Right lobe of liver (tissue), 6 donors: ENCODE results near the gene SPTB. TPM values are rescaled to one million over a fixed set of nuclear protein-coding genes. Genes with fewer than 3 reads are reported as not detected.

Experiments used
- ATAC-seq, 4 donors: fragments of 200-7000 bp; cut with Tn5 transposase; one replicate each; pipeline ENCODE4 v1.9.1; 2020; ENCODE audit warnings: mild to moderate bottlenecking in 4 of 4, moderate library complexity in 4 of 4
- DNase-seq, 3 donors: peaks; one replicate each; pipeline ENCODE4 v3.0.0-alpha.2; 2020
- H3K27ac ChIP-seq, 3 donors: fragments of 200-600 bp; one replicate each; pipeline ENCODE4 v1.8.0; 2022
- H3K27me3 ChIP-seq, 2 donors: fragments of 200-600 bp; one replicate each; pipeline ENCODE4 v1.8.0; 2022
- H3K36me3 ChIP-seq, 4 donors: fragments of 200-600 bp; sonication (generic) in 1 of 4; one replicate each; pipeline versions ENCODE4 v1.5.1 to v1.8.0; 2017 to 2022; ENCODE audit warnings: control low read depth in 1 of 4
- H3K4me1 ChIP-seq, 4 donors: fragments of 200-600 bp; sonication (generic) in 1 of 4; one replicate each; pipeline versions ENCODE4 v1.5.1 to v1.8.0; 2017 to 2022; ENCODE audit warnings: control low read depth in 1 of 4
- H3K4me3 ChIP-seq, 3 donors: fragments of 200-600 bp; one replicate each; pipeline ENCODE4 v1.8.0; 2022
- H3K9me3 ChIP-seq, 4 donors: fragments of 200-600 bp; sonication (generic) in 1 of 4; one replicate each; pipeline versions ENCODE4 v1.5.1 to v1.8.0; 2017 to 2022; ENCODE audit warnings: control low read depth in 1 of 4
- POLR2A ChIP-seq: fragments of 450-650 bp; IDR thresholded peaks from one replicate; pipeline ENCODE4 v1.6.1; 2017; ENCODE audit warnings: antibody characterized with exemption, mild to moderate bottlenecking
- WGBS: methylation state at CpG from one replicate; pipeline ENCODE4 v1.1.6; 2018; ENCODE audit warnings: low coverage, low lambda C conversion rate; ENCODE audit not compliant: insufficient coverage; ENCODE audit errors: missing lambda C conversion rate; 5-methylcytosine and 5-hydroxymethylcytosine counted together
- intact Hi-C, 2 donors: fragments of 100-400 bp; cut with DNase I; formaldehyde crosslinking; loops; one replicate each; pipeline versions ENCODE4 v1.11.2 to v1.14.1; 2022
- total RNA-seq, 6 experiments: library from RNA; depleted of rRNA in 2 of 6; stranded (reverse); fragments of >200 nt in 2 of 6; fragmentation: NEBNext Ultra II Directional in 3 of 6; extraction: Animal tissue kit (Norgen Biotek cat#: 25700) in 3 of 6; gene quantifications; one replicate each; pipeline versions ENCODE4 v1.1.0 to v1.2.4, GENCODE V29; 2016 to 2023
- TF ChIP-seq, protein P1 (sequence below), 4 donors: fragments of 200-600 bp in 3 of 4; fragments of 450-650 bp in 1 of 4; IDR thresholded peaks; one replicate each; pipeline versions ENCODE4 v1.5.1 to v1.8.0; 2016 to 2022; ENCODE audit warnings: antibody characterized with exemption in 4 of 4, mild to moderate bottlenecking in 2 of 4
- donor health status: DM: no; HTN: yes; CAD: no.
- donor health status: DM: no; HTN: no; CAD: no.
- donor health status: DM: no; HTN: no; CAD: no.
- donor health status: DM: no; HTN: yes; CAD: no.
- donor health status: DM: no; HTN: yes; CAD: no.

Gene SPTB
- total RNA-seq, 6 experiments from 2014 or later = 0.12 to 2.4 (median 0.72) TPM

DNA sequence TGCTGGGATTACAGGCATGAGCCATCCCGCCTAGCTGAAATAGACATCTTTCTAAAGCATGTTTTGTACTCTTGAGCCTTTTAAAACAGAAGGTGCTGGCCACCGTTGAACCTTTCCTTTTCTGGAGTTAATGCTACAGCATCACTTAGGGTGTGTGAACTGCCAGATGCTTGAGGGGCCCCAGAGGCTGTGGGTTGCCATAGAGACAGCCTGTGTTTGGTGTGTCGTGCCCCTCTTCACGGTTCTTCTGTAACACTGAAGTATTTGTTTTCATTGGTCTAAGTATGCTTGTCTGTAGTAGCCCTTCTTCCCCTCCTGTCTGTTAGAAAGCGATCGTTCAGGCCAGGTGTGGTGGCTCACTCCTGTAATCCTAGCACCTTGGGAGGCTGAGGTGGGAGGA lies 144.7 kb downstream of the SPTB start:
- H3K4me3 ChIP-seq = no peak overlapping the region
- H3K27me3 ChIP-seq = no peaks in the 10 kb centered on the region
- DNase-seq (peak in 1 of 3 donors; percentile 16), ATAC-seq (no peak)
- intact Hi-C loops = no loop called here
- H3K27ac ChIP-seq = no peak overlapping the region
- TF ChIP-seq POLR2A = no peak
- TF ChIP-seq, protein P1, sequence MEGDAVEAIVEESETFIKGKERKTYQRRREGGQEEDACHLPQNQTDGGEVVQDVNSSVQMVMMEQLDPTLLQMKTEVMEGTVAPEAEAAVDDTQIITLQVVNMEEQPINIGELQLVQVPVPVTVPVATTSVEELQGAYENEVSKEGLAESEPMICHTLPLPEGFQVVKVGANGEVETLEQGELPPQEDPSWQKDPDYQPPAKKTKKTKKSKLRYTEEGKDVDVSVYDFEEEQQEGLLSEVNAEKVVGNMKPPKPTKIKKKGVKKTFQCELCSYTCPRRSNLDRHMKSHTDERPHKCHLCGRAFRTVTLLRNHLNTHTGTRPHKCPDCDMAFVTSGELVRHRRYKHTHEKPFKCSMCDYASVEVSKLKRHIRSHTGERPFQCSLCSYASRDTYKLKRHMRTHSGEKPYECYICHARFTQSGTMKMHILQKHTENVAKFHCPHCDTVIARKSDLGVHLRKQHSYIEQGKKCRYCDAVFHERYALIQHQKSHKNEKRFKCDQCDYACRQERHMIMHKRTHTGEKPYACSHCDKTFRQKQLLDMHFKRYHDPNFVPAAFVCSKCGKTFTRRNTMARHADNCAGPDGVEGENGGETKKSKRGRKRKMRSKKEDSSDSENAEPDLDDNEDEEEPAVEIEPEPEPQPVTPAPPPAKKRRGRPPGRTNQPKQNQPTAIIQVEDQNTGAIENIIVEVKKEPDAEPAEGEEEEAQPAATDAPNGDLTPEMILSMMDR (IDR thresholded peaks at IDR 0.05) = no peak
- 81% methylated on average over 4 of the region's 6 CpGs for WGBS
- no peaks in the 10 kb centered on the region for H3K9me3 ChIP-seq
- H3K36me3 ChIP-seq = peaks cover 0 to 40% (median 7%) of the 10 kb centered on the region in 4 donors
- peaks cover 0 to 9% (median 4%) of the 10 kb centered on the region in 4 donors for H3K4me1 ChIP-seq

DNA sequence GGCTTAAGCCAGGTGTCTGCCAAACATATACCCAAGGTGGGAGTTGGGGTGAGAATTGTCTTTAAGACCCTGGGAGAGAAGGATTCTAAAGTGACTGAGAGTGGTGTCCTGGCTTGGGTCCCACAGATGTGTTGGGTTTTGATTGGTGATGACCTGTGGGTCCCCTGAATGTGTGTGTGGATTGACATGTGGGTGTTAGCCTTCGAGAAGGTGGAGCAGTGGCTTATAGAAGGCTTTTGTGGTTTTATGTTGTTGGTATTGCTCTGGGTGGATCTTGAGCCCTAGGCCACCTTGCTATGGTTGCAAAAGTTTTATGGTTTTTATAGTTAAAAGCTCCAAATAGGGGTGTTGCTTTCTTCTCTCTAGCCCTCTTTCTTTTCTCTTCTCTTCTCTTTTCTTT lies 145.8 kb downstream of the SPTB start:
- Histone ChIP-seq H3K9me3 (no peaks in the 10 kb centered on the region), H3K36me3 (peaks cover 0 to 32% (median 3%) of the 10 kb centered on the region in 4 donors), H3K4me1 (peaks cover 0 to 9% (median 4%) of the 10 kb centered on the region in 4 donors), H3K27ac (no peak overlapping the region), H3K4me3 (no peak overlapping the region), H3K27me3 (no peaks in the 10 kb centered on the region)
- DNase-seq (peak in 1 of 3 donors; percentile 3), ATAC-seq (no peak)
- TF ChIP-seq, protein P1 (IDR thresholded peaks at IDR 0.05) = no peak
- TF ChIP-seq POLR2A = no peak
- intact Hi-C loops = no loop called here
- WGBS = no CpG with 5 or more reads among the region's 1 CpG

DNA sequence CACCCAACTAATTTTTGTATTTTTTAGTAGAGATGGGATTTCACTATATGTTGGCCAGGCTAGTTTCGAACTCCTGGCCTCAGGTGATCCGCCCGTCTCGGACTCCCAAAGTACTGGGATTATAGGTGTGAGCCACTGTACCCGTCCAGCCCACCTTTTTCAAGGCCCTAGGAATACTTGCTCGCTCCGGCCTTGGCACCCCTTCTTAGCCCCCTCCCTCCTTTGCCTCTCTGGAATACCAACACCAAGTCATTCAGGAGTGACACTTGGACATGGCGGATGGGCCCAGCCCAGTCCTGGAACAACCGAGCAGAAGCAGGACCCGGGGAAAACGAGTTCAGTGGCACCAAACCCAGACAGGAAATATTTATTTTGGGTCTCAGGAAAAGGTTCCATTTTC lies 146.4 kb downstream of the SPTB start:
- DNase-seq (peak in 2 of 3 donors; percentile 7 to 17), ATAC-seq (no peak)
- TF ChIP-seq POLR2A = no peak
- TF ChIP-seq, protein P1 (IDR thresholded peaks at IDR 0.05) = no peak
- Histone ChIP-seq H3K4me3 (no peak overlapping the region), H3K36me3 (peaks cover 0 to 29% (median 5%) of the 10 kb centered on the region in 4 donors), H3K27me3 (no peaks in the 10 kb centered on the region), H3K27ac (no peak overlapping the region), H3K4me1 (peaks cover 0 to 9% (median 4%) of the 10 kb centered on the region in 4 donors), H3K9me3 (no peaks in the 10 kb centered on the region)
- 84% methylated on average over 9 of the region's 11 CpGs for WGBS
- intact Hi-C loops = no loop called here

DNA sequence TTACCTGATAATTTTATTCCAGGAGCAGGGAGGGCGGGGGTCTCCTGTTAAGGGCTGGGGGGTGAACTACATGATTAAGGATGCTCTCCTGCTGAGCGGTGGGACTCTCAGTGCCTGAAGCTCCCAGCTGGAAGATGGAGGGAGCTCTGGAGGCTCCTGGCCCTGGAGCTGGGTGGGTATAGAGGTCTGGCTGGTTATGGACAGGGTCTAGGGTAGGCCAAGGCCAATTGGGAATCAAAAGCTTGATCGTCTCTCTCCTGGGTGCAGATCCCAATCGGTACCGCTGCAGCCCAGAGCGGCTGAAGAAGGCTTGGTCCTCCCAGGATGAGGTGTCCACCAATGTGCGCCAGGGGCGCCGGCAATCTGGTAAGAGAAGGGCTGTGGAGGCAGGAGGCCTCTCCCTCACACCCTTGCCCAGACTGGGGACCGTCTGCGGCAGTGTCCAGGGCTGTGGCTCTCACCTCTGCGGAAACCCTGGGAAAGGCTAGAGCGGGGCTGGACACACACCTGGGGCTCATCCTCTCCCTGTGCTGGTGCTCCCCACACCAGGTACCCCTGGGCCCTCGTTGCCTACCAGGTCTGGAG lies 147.1 kb downstream of the SPTB start:
- 86% methylated on average over 5 of the region's 14 CpGs for WGBS
- H3K27ac ChIP-seq = no peak overlapping the region
- peaks cover 0 to 9% (median 4%) of the 10 kb centered on the region in 4 donors for H3K4me1 ChIP-seq
- ATAC-seq (no peak), DNase-seq (peak in 2 of 3 donors; percentile 19 to 53)
- H3K9me3 ChIP-seq = no peaks in the 10 kb centered on the region
- TF ChIP-seq, protein P1 (IDR thresholded peaks at IDR 0.05) = no peak
- no peak for TF ChIP-seq POLR2A
- H3K36me3 ChIP-seq = peaks cover 0 to 36% (median 8%) of the 10 kb centered on the region in 4 donors
- no peaks in the 10 kb centered on the region for H3K27me3 ChIP-seq
- intact Hi-C loops = no loop called here
- H3K4me3 ChIP-seq = no peak overlapping the region
